GM21619 (cell line): ENCODE data around the gene KIFC3.
"Not testable (repeated sequence)": the region's sequence is repeated elsewhere in the genome, so short reads cannot be mapped to it uniquely, and the experiment has no call there.

Source experiments
- ATAC-seq: cut with Tn5 transposase; IDR thresholded peaks from one replicate; pipeline ENCODE4 v1.9.1; 2021; ENCODE audit not compliant: unreplicated experiment

KIFC3 gene

GRCh38 chr16:57787519-57787905, 14.8 kb downstream of the KIFC3 start:
- no peak for ATAC-seq

DNA sequence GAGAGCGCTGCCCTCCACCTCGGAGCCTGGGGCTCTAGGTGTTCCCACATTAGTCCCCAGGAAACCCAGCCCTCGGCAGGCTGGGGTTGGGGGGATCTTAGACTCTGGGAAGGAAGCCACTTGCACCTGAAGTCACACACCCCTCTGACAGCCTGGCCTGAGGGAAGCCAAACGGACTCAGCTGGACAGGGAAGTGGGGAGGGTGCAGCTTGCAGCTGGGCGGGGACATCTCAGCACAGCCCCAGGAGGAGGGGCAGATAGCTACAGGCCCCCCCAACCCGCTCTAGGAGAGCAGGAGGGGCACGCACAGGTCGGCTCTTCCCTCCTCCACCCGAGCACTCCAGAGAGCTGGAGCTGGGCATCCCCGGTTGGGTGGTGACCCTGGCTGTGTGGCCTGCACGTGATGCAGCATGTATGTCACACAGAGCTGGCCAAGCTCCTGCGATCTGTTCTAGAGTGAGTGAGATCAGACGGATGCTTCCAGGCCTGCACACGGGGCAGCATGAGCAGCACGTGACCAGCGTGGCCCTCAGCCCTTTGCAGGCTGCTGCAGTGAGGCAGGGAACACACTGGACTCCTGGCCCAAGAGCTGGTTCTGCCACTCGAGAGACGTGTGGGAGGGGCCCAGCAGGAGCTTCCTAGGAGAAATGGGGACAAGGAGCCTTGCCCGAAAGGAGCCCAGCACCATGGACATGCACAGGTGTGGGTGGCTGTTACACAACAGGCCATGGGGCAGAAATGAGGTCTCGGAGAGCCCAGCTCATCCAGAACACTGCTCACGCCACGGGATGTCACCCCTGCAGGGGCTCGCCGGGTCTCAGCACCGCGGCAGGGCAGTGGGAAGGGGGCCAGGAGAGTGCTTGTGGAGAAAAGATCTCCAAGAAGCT, 15.4 kb downstream of the KIFC3 start:
- no peak for ATAC-seq

- ATAC-seq = no peak
Observed at GRCh38 chr16:57785924-57786323, 16.4 kb downstream of the KIFC3 start.

DNA sequence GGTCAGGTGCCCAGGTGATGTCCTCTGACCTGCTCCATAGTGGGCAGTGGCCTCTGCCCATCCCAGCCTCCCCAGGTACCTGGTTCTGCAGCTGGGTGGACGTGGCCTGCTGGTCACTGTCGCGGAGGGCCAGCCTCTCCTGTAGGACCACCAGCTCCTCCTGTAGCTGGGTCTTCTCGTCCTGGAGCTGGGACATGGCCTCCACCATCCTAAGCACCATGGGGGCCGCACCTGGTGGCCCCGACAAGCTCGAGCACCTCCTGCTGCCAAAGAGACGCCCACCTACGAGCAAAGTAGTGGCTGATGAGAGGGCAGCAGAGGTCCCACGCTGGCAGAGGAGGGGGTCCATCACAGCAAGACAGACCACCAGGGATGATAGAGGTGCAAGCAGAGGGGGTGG, 16.9 kb downstream of the KIFC3 start:
- ATAC-seq = no peak

DNA sequence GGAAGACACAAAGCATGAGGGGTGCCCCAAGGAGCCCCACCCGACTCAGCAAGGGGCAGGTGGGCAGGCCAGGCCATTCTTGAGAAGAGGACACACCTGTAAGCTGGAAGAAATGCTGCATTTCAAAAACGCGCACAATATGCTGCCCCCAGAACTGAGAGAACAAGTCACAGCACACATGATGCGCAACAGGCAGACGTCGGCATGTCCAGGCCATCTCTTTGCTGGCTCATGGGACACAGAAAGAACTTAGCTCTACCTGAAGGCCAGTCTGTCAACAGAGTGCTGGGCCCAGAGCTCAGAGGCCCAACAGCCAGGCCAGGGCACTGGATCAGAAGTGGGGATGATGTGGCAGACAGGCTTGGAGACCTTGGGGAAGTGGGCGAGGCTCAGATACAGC, 18.0 kb downstream of the KIFC3 start:
- no peak for ATAC-seq

DNA sequence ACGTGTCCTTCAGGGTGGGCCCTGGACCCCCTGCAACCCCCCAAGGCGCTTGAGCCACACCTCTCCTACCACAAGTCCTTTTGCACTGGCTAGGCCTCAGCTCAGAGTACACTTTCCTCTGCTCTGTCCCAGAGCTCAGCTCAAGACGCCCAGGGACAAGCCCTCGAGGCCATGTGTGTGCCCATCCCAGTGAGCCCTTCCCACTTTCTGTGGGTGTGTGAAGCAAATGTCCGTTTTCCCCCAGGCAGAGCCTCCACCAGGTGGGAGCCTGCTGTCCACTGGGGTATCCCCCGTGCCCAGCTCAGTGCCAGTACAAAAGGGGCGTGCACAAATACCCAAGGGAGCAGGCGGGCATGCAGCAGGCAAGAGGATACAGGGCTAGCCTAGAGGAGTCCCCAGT, 18.4 kb downstream of the KIFC3 start:
- ATAC-seq = no peak

DNA sequence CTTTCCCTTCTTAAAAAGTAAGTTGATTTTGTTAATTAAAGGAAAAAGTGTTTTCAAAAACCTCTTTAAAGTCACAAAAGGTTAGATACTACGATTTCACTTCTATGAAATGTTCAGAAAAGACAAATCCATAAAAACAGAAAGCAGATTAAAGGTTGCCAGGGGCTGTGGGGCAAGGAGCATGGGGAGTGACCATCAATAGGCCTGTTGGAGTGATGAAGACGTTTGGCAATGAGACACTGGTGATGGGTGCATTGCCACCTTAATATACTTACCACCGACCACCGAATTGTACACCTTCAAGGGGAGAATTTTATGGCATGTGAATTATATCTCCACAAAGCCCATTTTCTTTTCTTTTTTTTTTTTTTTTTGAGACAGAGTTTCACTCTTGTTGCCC, 19.2 kb downstream of the KIFC3 start:
- no peak for ATAC-seq

DNA sequence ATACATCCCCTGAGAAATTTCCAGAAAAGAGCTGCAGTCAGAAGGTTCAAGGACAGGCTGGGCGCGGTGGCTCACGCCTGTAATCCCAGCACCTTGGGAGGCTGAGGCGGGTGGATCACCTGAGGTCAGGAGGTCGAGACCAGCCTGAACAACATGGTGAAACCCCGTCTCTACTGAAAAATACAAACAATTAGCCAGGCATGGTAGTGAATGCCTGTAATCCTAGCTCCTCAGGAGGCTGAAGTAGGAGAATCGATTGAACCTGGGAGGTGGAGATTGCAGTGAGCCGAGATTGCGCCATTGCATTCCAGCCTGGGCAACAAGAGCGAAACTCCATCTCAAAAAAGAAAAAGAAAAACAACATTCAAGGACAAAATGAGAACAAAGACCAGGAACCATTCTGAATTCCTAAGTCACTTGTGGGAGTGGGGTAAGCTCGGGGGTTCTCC, 19.7 kb downstream of the KIFC3 start:
- not testable (repeated sequence) for ATAC-seq

DNA sequence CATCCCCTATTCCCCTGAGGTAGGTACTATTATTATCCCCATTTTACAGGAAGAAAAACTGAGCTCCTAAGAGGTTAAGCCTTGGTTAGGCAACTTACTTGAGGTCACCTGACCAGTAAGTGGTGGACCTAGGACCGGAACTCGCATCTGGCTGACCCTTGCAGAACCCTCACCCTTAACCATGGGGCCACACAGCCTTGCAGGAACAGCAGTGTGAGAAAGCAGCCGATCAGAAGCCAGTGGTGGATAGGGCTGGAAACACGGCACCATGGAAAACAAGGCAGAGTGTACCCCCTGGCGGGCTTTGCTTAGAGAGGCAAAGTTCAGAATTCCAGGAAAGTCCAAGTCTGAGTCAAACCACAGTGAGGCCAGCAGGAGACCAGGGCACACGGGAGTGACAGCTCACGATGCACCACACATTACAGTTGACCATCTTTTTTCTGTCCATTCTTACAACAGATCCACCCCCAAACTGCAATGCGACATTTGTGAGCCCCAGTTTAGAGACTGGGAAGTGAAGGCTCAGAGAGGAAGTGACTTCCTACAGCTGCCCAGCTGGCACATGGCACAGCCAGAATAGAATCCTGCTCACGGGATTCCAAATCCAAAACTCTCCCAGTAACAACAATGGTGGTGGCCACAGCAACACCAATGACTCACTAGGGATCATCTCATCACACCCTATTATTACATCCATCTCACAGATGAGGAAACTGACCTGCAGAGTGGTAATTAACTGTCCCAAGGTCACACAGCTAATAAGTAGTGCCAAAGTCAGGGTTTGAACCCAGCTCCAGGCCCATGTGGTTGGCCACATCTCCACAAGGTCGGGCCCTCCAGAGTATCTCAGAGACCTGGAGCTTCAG, 20.3 kb downstream of the KIFC3 start:
- ATAC-seq = no peak

- no peak for ATAC-seq
Observed at GRCh38 chr16:57781349-57781740, 20.9 kb downstream of the KIFC3 start.

DNA sequence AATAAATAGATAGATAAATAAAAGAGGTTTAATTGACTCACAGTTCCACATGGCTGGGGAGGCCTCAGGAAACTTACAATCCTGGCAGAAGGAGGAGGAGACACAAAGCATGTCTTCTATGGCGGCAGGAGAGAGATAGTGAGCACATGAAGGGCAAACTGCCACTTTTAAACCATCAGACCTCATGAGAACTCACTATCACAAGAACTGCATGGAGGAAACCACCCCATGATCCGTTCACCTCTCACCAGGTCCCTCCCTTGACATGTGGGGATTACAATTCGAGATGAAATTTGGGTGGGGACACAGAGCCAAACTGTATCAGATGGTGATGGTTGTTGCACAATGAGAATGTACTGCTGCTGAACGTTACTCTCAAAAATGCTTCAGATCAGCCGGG, 22.5 kb downstream of the KIFC3 start:
- ATAC-seq = not testable (repeated sequence)

- ATAC-seq = no peak
Observed at GRCh38 chr16:57778658-57779057, 23.6 kb downstream of the KIFC3 start.

DNA sequence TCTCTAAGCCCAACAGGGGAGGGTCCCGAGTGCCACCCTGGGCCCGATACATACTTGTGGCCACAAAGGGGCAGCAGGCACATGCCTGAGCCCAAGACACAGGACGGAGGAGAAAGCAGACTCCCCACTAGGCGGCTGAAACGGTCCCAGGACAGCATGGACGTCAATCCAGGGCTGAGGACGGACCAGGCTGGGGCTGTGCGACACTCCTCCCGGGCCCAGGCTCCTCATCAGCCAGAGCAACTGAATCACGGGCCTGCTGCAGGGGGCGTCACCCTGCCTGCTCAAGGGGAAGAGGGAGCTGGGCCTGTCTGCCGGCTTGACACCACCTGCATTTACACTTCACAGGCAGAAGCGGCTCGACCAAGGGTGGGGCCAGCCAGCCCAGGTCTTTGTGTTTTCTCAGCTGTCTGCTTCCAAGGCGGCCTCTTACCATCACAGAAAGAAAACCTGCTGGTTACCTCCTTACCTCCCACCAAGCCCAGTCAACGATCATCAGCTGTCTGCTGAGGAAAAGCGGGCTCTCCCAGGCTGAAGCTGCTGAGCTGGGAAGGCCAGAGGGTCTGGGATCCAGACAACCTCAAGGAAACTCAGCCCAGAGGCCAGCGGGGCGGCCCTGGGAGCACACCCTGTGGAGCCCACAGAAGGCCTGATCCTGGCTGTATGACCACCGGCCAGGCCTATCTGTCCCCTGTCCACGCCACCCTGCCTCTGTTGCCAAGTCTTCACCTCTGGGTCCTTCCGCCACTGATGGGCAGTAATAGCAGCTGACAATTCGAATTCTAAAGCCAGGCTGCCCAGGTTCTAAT, 26.4 kb downstream of the KIFC3 start:
- ATAC-seq = no peak

DNA sequence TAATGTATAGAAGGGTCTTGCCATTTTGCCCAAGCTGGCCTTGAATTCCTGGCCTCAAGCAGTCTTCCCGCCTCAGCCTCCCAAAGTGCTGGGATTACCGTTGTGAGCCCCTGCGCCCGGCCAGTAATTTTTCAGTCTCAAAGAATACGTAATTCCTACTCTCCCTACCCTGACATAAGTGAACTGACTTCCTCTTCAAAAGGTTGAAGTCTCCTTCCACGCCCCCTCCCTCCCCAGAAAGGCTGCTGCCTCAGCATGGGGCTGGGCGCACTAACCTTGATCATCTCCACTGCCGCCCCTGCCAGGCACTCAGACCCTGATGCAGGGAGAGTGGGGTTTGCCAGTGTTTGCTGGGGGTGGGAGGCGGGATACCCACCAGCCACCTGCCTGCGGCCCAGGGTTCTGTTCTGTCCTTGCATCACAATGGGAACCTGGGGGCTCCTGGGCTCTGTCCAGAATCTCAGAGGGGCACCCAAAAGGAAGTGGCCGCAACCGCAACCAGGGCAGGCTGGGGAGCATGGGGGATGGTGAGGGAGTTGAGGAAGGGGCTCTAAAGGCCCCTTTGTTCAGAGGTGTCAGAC, 27.5 kb downstream of the KIFC3 start:
- no peak for ATAC-seq

DNA sequence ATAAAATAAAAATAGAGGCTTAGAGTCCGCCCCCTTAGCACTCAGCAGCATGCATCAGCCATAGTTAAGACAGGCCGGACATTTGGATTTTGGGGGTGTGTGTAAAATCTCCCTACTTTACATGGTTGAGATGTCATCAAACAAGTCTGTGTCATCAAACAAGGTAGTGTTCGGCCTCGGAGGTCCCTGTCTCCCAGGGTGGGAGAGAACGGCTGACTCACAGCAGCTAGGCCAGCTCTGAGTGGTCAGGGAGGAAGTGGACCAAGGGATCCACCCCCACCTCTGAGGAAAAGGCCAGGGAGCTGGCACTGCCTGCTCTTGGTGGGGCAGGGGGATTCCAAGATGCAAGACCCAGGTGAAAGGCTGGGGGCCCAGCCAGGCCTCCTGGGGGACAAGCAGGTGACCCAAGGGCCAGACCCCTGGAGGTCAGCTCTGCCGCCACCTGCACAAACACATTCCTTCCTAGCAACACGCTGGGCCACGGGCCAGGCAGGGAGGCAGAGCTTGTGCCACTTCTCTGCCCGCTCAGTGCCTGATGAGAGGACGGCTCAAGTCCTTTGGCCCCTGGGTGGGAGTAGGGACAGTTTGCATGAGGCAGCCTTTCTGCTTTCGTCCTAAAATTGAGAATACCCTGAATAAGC, 28.5 kb downstream of the KIFC3 start:
- no peak for ATAC-seq

DNA sequence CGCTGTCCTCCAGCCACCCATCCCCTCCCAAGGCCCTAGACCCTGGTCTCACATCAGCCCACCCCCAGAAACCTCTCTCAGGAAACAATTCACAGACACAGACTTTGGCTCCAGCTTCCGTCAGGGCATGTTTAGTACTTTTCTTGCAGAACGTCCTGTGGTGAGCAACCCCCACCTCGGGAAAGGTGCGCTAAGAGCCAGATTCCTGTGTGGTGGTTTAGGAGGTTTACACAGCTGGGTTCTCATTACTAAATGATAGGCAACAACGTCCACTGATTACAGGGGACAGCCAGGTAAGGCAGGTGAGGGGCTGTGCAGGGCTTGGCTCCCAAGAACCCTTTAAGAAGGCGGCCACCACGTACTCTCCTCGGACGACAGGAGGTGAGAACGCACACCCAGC, 29.3 kb downstream of the KIFC3 start:
- ATAC-seq = no peak

- no peak for ATAC-seq
Observed at GRCh38 chr16:57771141-57771785, 31.0 kb downstream of the KIFC3 start.

- no peak for ATAC-seq
Observed at GRCh38 chr16:57770361-57770760, 31.9 kb downstream of the KIFC3 start.

- ATAC-seq = no peak
Observed at GRCh38 chr16:57769541-57770145, 32.6 kb downstream of the KIFC3 start.
